Measurements from ENCODE around the gene CENPT.

- TF ChIP-seq CTCF (conservative IDR thresholded peaks at IDR 0.05; ENCODE audit: low read length) (no peak), EZH2phosphoT487 (IDR thresholded peaks at IDR 0.05; ENCODE audit: borderline replicate concordance, low read depth, low read length) (no peak)
These were observed 64.7 kb downstream of the CENPT start for GRCh38 chr16:67782567-67783352.
